ENCODE data around the gene HBG1.

GRCh38 chr11:5237420-5237819, 12.2 kb downstream of the HBG1 start:
- TF ChIP-seq YY1 (IDR thresholded peaks at IDR 0.05; ENCODE audit: low read depth, low read length) (no peak), EZH2 (IDR thresholded peaks at IDR 0.05; ENCODE audit: borderline replicate concordance, control insufficient read depth, low read depth, low read length) (no peak), BCL3 (IDR thresholded peaks at IDR 0.05; ENCODE audit: borderline replicate concordance, insufficient read depth, low read depth, low read length, poor library complexity, severe bottlenecking) (no peak), EP300 (IDR thresholded peaks at IDR 0.05; ENCODE audit: borderline replicate concordance in 1 of 2, control insufficient read depth in 1 of 2, low read depth in 2 of 2, low read length in 2 of 2) (no peak), POLR2A (IDR thresholded peaks at IDR 0.05; ENCODE audit: low read depth, low read length) (no peak), RFX5 (IDR thresholded peaks at IDR 0.05; ENCODE audit: low read depth, low read length) (no peak), PAX5 (IDR thresholded peaks at IDR 0.05; ENCODE audit: borderline replicate concordance, low read depth, low read length) (no peak), RUNX3 (IDR thresholded peaks at IDR 0.05; ENCODE audit: low read length) (no peak), ZNF384 (IDR thresholded peaks at IDR 0.05; ENCODE audit: borderline replicate concordance, low read depth, low read length) (no peak), NFYA (IDR thresholded peaks at IDR 0.05; ENCODE audit: borderline replicate concordance, low read depth, low read length) (no peak)

Data from GM12878 (cell line).